Activated T-helper 17 cell treated with anti-CD3 and anti-CD28 coated beads, Interleukin-2, amount 50 U/mL, for 72 hours (primary cell): ENCODE results near the gene EDDM3A. TPM values are rescaled to one million over a fixed set of nuclear protein-coding genes. Genes with fewer than 3 reads are reported as not detected.
A peak's percentile ranks its signal among the peaks of the same experiment; 100 is the strongest.
"Not testable (repeated sequence)": the region's sequence is repeated elsewhere in the genome, so short reads cannot be mapped to it uniquely, and the experiment has no call there.

Experiments
- ATAC-seq: fragments of 150-1000 bp; cut with Tn5 transposase; replicated peaks from 2 replicates; pipeline ENCODE4 v1.10.0; 2021; ENCODE audit warnings: mild to moderate bottlenecking, moderate library complexity
- H3K27ac Mint-ChIP-seq: one replicate; pipeline ENCODE4 v1.8.0; 2022; ENCODE audit warnings: mixed read lengths
- H3K27me3 Mint-ChIP-seq: one replicate; pipeline ENCODE4 v1.8.0; 2022; ENCODE audit warnings: mixed read lengths
- H3K36me3 Mint-ChIP-seq: one replicate; pipeline ENCODE4 v1.8.0; 2022; ENCODE audit warnings: low read depth, mild to moderate bottlenecking, mixed read lengths
- H3K4me1 Mint-ChIP-seq: one replicate; pipeline ENCODE4 v1.8.0; 2022; ENCODE audit warnings: mixed read lengths
- H3K4me3 Mint-ChIP-seq: one replicate; pipeline ENCODE4 v1.8.0; 2022; ENCODE audit warnings: mild to moderate bottlenecking, mixed read lengths
- H3K9me3 Mint-ChIP-seq: one replicate; pipeline ENCODE4 v1.8.0; 2022; ENCODE audit warnings: mixed read lengths
- total RNA-seq, 2 donors: library from RNA; stranded (reverse); gene quantifications; one replicate each; pipeline ENCODE4 v1.2.3, GENCODE V29; 2022

EDDM3A gene
- total RNA-seq, 2 donors from 2014 or later, result not detected

DNA sequence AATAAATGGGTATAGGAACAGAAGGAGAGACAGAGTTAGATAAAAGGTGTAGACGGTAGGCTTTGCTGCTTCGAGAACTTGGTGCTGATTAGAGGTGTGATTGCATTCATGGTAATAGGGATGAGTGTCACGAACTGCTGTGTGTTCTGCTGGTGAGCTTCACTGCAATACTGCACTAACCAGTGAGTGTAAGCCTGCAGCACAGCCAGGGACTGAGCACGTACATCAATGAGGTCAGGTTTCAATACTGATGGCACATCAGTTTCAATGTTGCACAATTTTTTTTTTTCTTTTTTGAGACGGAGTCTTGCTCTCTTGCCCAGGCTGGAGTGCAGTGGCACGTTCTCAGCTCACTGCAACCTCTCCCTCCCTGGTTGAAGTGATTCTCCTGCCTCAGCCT, 24.9 kb upstream of the EDDM3A start:
- Mint-ChIP-seq H3K4me3 (no peak overlapping the region), H3K27ac (no peak overlapping the region), H3K36me3 (no peaks in the 10 kb centered on the region), H3K9me3 (peaks cover 3% of the 10 kb centered on the region), H3K4me1 (peaks cover 5% of the 10 kb centered on the region), H3K27me3 (peaks cover 43% of the 10 kb centered on the region)
- ATAC-seq, result peak; percentile 43

DNA sequence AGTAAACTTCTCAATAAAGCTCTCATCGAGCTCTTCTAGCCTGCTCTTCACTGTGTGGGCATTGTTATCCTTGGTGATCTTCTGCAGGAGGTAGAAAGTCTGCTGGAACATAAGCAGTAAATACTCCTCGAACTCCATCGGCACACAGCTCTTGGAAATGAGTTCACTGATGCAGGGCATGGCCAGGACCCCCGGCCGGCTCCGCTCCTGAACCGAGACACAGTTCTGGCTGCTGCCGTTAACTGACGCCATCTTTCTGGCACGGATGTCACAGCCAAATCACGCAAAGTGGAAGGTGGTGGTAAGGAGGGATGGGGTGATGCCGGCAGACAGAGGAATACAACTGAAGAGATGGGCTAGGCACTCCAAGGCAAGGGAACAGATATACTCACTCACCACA, 23.7 kb upstream of the EDDM3A start:
- Mint-ChIP-seq H3K9me3 (no peaks in the 10 kb centered on the region), H3K36me3 (no peaks in the 10 kb centered on the region), H3K27ac (no peak overlapping the region), H3K4me1 (peaks cover 5% of the 10 kb centered on the region), H3K4me3 (no peak overlapping the region), H3K27me3 (peaks cover 44% of the 10 kb centered on the region)
- ATAC-seq, result no peak

DNA sequence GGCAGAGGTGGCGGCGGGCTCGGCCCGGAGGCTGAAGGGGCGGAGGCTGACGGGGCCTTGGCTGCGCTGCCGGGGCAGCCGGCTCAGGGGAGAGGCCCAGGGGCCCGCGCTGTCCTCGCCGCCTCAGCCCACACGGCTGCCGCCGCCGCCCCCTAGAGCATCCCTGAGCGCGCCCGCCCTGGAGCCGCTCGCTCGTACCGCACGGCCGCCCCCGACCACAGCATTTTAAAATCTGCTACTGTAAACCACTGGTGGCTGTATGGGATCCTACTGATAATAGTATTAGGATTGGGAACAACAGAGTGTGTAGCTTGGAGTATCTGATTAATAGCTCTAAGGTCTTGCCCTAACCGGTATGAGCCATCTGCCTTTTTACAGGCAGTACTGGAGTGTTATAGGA, 22.2 kb upstream of the EDDM3A start:
- no peak overlapping the region for H3K4me3 Mint-ChIP-seq
- no peaks in the 10 kb centered on the region for H3K36me3 Mint-ChIP-seq
- H3K27me3 Mint-ChIP-seq, result peaks cover 38% of the 10 kb centered on the region
- no peak overlapping the region for H3K27ac Mint-ChIP-seq
- peaks cover 5% of the 10 kb centered on the region for H3K4me1 Mint-ChIP-seq
- ATAC-seq, result no peak
- no peaks in the 10 kb centered on the region for H3K9me3 Mint-ChIP-seq

DNA sequence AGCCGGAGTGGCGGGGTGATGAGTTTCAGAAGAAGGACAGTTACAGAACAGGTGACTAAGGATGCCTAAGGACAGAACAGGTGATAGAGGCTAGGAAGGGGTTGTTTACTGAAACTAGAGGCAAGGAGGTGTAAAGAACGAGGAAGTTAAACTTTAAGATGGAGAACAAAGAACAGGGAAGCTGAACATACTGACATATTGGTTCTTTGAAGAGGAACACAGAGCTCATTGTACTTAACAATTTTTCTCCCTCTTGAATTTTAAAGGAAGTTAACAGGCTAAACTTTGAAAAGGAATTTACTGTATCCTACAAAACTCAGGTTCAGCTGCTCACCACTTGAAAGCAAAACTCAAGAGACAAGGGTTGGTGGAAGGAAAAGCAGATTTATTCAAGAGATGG, 19.6 kb upstream of the EDDM3A start:
- H3K27ac Mint-ChIP-seq, H3K4me3 Mint-ChIP-seq: not testable (repeated sequence)

DNA sequence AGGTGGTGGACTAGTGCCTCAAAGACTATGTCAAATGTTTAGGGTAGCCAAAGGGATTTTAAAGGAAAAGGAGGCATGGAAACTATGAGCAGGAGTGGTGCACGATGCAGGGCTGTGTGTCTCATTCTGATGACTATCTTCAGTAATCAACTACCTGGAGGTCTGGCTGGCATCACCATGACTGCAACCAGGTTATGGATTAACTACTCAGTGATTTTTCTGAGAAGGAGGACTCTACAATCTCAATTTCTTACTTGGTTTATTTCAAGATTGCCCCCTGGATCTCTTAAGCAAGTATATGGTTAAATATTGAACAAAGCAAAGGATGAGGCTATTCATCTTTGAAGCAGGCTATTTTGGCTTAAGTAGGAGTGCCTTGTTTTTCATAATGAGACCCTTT, 19.2 kb upstream of the EDDM3A start:
- peaks cover 5% of the 10 kb centered on the region for H3K4me1 Mint-ChIP-seq
- no peak overlapping the region for H3K27ac Mint-ChIP-seq
- no peak overlapping the region for H3K4me3 Mint-ChIP-seq
- H3K27me3 Mint-ChIP-seq, result peaks cover 27% of the 10 kb centered on the region
- no peaks in the 10 kb centered on the region for H3K36me3 Mint-ChIP-seq
- ATAC-seq, result no peak
- no peaks in the 10 kb centered on the region for H3K9me3 Mint-ChIP-seq

More for the DNA sequence above, 19.6 kb upstream of the EDDM3A start:
- not testable (repeated sequence) for H3K9me3 Mint-ChIP-seq, H3K4me1 Mint-ChIP-seq, ATAC-seq, H3K36me3 Mint-ChIP-seq
- H3K27me3 Mint-ChIP-seq, result peaks cover 24% of the 10 kb centered on the region

DNA sequence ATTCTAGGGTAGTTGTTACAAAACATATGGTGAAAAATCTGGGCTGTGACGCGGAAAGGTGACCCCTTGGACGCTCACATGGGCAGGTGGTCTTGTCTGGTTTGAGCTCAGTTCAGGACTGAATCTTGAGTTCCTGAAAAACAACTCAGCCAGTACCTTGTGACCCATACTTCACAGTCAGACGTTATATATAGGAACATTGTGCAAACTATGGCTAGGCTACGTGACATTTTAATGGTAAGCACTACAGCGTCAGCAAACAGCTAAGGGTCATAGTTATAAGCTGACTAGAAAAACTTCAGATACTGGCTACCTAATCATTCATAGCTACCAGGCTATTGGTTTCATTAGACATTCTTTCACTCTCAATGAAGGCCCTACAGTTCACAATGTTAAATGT, 14.8 kb upstream of the EDDM3A start:
- ATAC-seq, result no peak
- Mint-ChIP-seq H3K4me3 (no peak overlapping the region), H3K4me1 (no peaks in the 10 kb centered on the region), H3K27ac (no peak overlapping the region), H3K27me3 (peaks cover 11% of the 10 kb centered on the region), H3K9me3 (no peaks in the 10 kb centered on the region), H3K36me3 (no peaks in the 10 kb centered on the region)

DNA sequence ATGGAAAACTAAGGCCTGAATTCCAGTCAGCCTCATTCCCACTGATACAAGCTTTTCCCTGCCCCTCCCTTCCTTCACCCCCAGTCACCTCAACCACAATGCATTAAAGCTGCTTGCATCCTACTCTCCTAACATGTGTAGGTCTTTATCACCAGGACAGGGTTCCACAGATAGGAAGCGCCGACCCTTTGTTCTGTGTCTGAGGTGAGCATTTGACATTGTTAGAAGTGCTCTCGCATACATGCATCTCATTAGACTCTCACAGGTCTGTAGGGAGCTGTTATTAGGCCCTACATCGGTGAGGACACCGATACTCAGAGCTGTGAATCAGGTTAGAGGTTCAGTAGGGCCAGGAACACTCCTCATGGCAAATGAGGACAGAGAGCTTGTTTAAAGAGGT, 13.2 kb upstream of the EDDM3A start:
- H3K4me1 Mint-ChIP-seq, result no peaks in the 10 kb centered on the region
- H3K36me3 Mint-ChIP-seq, result no peaks in the 10 kb centered on the region
- no peak overlapping the region for H3K4me3 Mint-ChIP-seq
- no peak overlapping the region for H3K27ac Mint-ChIP-seq
- H3K9me3 Mint-ChIP-seq, result no peaks in the 10 kb centered on the region
- peaks cover 7% of the 10 kb centered on the region for H3K27me3 Mint-ChIP-seq
- no peak for ATAC-seq

DNA sequence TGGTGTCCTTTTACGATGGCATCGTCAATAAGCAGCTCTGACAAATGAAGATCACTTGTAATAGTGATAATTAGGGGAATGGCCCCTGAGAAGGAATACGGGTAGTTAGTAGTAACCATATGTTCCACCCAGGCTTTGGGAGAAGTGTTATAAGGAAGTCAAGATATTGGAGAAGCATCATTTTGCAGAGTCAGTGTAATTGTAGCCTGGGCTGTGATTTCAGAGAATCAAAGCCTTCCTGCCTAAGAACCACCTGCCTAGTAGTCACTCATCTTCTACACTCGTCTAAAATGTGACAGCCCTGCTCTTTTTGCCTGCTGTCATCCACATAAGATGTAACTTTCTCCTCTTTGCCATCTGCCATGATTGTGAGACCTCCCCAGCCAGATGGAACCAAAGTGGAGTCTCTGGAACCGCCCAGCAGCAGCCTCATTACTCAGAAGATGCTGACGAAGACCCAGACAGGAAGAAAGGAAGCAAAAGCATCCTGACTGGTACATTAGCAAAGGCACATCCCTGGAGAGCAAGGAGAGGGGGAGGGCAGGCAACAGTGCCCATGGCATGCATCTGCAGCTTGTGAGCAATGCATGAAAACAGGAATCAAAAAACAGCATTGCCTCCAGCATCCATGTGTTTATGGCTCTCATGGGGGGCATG, 12.6 kb upstream of the EDDM3A start:
- ATAC-seq, result no peak
- no peak overlapping the region for H3K27ac Mint-ChIP-seq
- H3K36me3 Mint-ChIP-seq, result no peaks in the 10 kb centered on the region
- H3K9me3 Mint-ChIP-seq, result no peaks in the 10 kb centered on the region
- H3K27me3 Mint-ChIP-seq, result peaks cover 4% of the 10 kb centered on the region
- H3K4me3 Mint-ChIP-seq, result no peak overlapping the region
- H3K4me1 Mint-ChIP-seq, result no peaks in the 10 kb centered on the region

DNA sequence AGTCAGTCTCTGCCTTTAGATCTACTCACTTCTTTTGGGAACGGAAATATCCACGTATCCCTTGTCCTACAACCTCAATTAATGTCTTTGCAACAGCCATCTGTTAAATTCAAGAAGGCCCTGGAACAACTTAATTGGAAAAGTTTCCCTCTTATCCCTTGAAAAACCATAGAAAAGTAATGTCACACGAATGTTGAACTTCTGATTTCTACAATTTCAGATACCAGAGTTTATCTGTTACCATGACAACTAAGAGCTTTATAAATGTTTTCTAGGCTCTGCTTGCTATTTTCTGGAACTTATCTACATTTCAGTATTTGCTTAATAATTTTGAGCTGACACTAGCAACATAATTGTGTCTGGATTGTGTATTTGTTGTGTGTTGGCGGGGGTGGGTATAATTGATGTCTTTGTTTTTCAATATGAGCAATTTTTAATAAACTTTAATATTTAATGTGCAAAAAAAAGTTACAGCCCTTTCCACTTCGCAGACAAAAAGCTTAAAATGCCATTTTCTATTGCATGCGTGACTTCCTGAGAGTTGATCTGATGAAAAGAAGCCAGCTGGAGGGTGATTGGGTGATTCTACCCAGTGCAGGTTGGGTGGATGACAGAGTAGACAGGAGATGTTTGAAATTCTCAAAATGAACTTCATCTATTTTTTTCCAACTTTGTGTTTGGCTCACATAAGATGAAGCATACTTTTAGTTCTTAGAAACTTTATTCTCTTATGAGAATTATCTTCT, 11.8 kb upstream of the EDDM3A start:
- no peak overlapping the region for H3K27ac Mint-ChIP-seq
- H3K27me3 Mint-ChIP-seq, result peaks cover 6% of the 10 kb centered on the region
- H3K4me1 Mint-ChIP-seq, result no peaks in the 10 kb centered on the region
- no peak overlapping the region for H3K4me3 Mint-ChIP-seq
- no peaks in the 10 kb centered on the region for H3K36me3 Mint-ChIP-seq
- no peaks in the 10 kb centered on the region for H3K9me3 Mint-ChIP-seq
- no peak for ATAC-seq

DNA sequence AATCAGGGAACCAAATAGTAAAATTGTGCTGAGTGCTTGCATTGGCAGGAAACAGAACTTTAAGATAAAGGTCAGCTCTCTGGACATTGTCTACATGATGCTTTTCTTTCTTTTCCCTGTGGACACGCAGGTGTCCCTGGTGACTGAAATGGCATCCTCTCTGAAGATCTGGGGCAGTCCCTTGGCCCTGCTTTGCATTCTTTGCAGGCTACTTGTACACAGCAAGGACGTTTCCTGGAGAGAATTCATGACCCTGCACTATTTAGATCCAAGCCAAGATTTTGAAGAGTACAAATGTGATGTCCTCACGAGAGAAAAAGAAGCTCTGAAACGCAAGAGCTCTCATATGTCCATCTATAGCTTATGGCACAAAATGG, 11.3 kb upstream of the EDDM3A start:
- ATAC-seq, result no peak
- H3K9me3 Mint-ChIP-seq, result no peaks in the 10 kb centered on the region
- no peak overlapping the region for H3K27ac Mint-ChIP-seq
- H3K4me3 Mint-ChIP-seq, result no peak overlapping the region
- H3K4me1 Mint-ChIP-seq, result no peaks in the 10 kb centered on the region
- H3K36me3 Mint-ChIP-seq, result no peaks in the 10 kb centered on the region
- peaks cover 6% of the 10 kb centered on the region for H3K27me3 Mint-ChIP-seq

DNA sequence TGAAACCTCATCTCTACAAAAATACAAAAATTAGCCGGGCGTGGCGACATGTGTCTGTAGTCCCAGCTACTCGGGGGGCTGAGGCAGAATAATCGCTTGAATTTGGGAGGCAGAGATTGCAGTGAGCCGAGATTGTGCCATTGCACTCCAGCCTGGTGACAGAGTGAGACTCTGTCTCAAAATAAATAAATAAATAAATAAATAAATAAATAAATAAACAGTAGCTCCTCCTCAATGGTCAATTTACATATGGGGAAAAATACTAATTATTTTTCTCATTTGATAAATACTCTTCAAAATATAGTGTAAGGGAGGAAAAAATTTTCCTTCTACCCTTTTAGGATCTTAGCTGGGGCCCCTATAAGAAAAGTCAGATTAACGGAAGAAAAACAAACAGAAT, 7.4 kb upstream of the EDDM3A start:
- H3K36me3 Mint-ChIP-seq, H3K4me1 Mint-ChIP-seq, H3K27ac Mint-ChIP-seq, H3K4me3 Mint-ChIP-seq, H3K27me3 Mint-ChIP-seq, H3K9me3 Mint-ChIP-seq, ATAC-seq: not testable (repeated sequence)

DNA sequence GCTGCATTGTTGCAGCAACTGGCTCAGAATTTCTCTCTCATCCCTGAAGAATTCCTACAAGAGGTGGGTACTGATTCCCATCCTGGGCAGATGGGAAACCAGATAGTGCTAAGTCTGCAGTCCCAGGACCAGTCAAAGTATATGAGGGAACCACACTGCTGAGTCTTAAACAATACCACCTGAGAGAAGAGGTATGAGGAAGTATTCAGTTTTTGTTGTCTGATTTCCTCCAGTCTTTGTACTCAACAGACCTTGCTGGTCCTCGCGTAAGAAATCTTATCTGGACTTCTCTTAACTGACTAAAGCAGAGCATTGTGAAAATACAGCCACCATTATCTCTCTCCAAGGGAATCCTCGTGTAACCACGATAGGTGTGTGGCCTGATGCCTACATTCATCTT, 3.6 kb upstream of the EDDM3A start:
- Mint-ChIP-seq H3K4me1 (no peaks in the 10 kb centered on the region), H3K9me3 (no peaks in the 10 kb centered on the region), H3K4me3 (no peak overlapping the region), H3K36me3 (no peaks in the 10 kb centered on the region), H3K27ac (no peak overlapping the region), H3K27me3 (peaks cover 13% of the 10 kb centered on the region)
- no peak for ATAC-seq

DNA sequence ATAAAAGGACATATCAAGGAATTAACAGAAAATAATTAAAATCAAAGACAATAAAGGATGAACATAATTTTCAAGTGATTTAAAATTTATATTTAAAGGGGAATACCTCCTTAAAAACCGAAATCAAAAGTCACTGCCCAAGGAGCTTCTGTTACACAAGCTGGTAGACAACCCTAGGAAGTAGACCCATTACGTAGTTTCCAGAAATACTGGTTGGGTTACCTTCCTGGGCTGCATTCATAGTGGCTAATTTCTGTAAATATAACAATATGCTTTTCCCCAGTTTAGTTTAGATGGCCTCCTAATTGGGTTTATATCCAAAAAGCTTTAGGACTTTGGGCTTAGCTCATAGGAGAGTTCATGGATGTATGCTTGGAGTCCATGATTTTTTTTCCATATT, 2.1 kb upstream of the EDDM3A start:
- H3K4me1 Mint-ChIP-seq, result no peaks in the 10 kb centered on the region
- H3K9me3 Mint-ChIP-seq, result no peaks in the 10 kb centered on the region
- ATAC-seq, result no peak
- H3K27ac Mint-ChIP-seq, result no peak overlapping the region
- peaks cover 21% of the 10 kb centered on the region for H3K27me3 Mint-ChIP-seq
- no peak overlapping the region for H3K4me3 Mint-ChIP-seq
- no peaks in the 10 kb centered on the region for H3K36me3 Mint-ChIP-seq

DNA sequence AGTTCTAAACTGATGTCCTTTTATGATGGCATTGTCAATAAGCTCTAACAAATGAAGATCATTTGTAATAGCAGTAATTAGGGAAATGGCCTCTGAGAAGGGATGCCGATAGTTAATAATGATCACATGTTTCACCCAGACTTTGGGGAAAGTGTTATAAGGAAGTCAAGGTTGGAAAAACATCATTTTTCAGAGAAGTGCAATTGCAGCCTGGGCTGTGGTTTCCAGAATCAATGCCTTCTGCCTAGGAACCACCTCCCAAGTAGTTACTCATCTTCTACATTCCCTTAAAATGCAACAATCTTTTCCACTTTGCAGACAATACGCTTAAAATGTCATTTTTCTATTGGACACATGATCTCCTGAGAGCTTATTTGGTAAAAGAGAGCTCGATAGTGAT, 879 bp downstream of the EDDM3A start:
- no peaks in the 10 kb centered on the region for H3K4me1 Mint-ChIP-seq
- no peak overlapping the region for H3K27ac Mint-ChIP-seq
- H3K36me3 Mint-ChIP-seq, result no peaks in the 10 kb centered on the region
- ATAC-seq, result no peak
- H3K4me3 Mint-ChIP-seq, result no peak overlapping the region
- H3K9me3 Mint-ChIP-seq, result peaks cover under 1% of the 10 kb centered on the region
- peaks cover 18% of the 10 kb centered on the region for H3K27me3 Mint-ChIP-seq

DNA sequence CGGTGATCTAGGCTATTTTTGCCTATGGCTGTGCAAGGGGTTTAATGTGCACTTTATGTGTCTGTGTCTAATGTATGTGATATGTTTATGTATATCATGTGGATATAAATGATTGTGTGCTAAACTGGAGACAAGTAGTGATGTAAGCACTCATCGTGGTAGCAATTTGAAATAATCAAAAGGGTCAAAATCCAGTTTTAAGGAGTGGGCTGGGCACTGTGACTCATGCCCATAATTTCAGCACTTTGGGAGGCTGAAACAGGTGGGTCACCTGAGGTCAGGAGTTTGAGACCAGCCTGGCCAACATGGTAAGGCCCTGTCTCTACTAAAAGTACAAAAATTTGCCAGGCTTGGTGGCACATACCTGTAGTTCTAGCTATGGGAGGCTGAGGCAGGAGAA, 2.8 kb downstream of the EDDM3A start:
- Mint-ChIP-seq H3K4me1 (no peaks in the 10 kb centered on the region), H3K27ac (no peak overlapping the region), H3K4me3 (no peak overlapping the region), H3K9me3 (peaks cover 7% of the 10 kb centered on the region), H3K27me3 (peaks cover 21% of the 10 kb centered on the region), H3K36me3 (no peaks in the 10 kb centered on the region)
- no peak for ATAC-seq
